C4-2B (cell line): ENCODE results near the gene NAV2.

Source experiments
- ZFX ChIP-seq: fragments of 450-650 bp; IDR thresholded peaks from 2 replicates; pipeline ENCODE4 v1.6.1; 2017
- TF ChIP-seq, protein P1 (sequence below): fragments of 450-650 bp; conservative IDR thresholded peaks from 2 replicates; pipeline ENCODE4 v1.5.1; 2017; ENCODE audit warnings: mild to moderate bottlenecking

GRCh38 chr11:19836666-19837065 is 124.0 kb downstream of the NAV2 start:
- TF ChIP-seq, protein P1, sequence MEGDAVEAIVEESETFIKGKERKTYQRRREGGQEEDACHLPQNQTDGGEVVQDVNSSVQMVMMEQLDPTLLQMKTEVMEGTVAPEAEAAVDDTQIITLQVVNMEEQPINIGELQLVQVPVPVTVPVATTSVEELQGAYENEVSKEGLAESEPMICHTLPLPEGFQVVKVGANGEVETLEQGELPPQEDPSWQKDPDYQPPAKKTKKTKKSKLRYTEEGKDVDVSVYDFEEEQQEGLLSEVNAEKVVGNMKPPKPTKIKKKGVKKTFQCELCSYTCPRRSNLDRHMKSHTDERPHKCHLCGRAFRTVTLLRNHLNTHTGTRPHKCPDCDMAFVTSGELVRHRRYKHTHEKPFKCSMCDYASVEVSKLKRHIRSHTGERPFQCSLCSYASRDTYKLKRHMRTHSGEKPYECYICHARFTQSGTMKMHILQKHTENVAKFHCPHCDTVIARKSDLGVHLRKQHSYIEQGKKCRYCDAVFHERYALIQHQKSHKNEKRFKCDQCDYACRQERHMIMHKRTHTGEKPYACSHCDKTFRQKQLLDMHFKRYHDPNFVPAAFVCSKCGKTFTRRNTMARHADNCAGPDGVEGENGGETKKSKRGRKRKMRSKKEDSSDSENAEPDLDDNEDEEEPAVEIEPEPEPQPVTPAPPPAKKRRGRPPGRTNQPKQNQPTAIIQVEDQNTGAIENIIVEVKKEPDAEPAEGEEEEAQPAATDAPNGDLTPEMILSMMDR: no peak
- TF ChIP-seq ZFX: no peak
